Measurements from ENCODE around the gene ADAMTS2.

The ADAMTS2 gene

GRCh38 chr5:179206366-179206765 is 138.9 kb downstream of the ADAMTS2 start:
- DNase-seq (ENCODE audit: extremely low read depth, low read depth) = no peak
- no peak overlapping the region for H3K4me3 ChIP-seq (replicated peaks; ENCODE audit: low read depth, low read length)
- no peak for TF ChIP-seq CTCF (IDR thresholded peaks at IDR 0.05; ENCODE audit: low read depth, low read length, missing control alignments)

- no peak for TF ChIP-seq CTCF (IDR thresholded peaks at IDR 0.05; ENCODE audit: low read depth, low read length, missing control alignments)
- H3K4me3 ChIP-seq (replicated peaks; ENCODE audit: low read depth, low read length) = no peak overlapping the region
- no peak for DNase-seq (ENCODE audit: extremely low read depth, low read depth)
These were observed 140.0 kb downstream of the ADAMTS2 start for GRCh38 chr5:179205277-179205676.

- no peak overlapping the region for H3K4me3 ChIP-seq (replicated peaks; ENCODE audit: low read depth, low read length)
- DNase-seq (ENCODE audit: extremely low read depth, low read depth) = no peak
- TF ChIP-seq CTCF (IDR thresholded peaks at IDR 0.05; ENCODE audit: low read depth, low read length, missing control alignments) = no peak
These were observed 140.7 kb downstream of the ADAMTS2 start for GRCh38 chr5:179204572-179204971.

GRCh38 chr5:179203248-179203647 is 142.0 kb downstream of the ADAMTS2 start:
- H3K4me3 ChIP-seq (replicated peaks; ENCODE audit: low read depth, low read length) = no peak overlapping the region
- DNase-seq (ENCODE audit: extremely low read depth, low read depth) = no peak
- no peak for TF ChIP-seq CTCF (IDR thresholded peaks at IDR 0.05; ENCODE audit: low read depth, low read length, missing control alignments)

GRCh38 chr5:179201986-179202385 is 143.3 kb downstream of the ADAMTS2 start:
- no peak for TF ChIP-seq CTCF (IDR thresholded peaks at IDR 0.05; ENCODE audit: low read depth, low read length, missing control alignments)
- H3K4me3 ChIP-seq (replicated peaks; ENCODE audit: low read depth, low read length) = no peak overlapping the region
- DNase-seq (ENCODE audit: extremely low read depth, low read depth) = no peak

GRCh38 chr5:179199246-179199645 is 146.0 kb downstream of the ADAMTS2 start:
- no peak for DNase-seq (ENCODE audit: extremely low read depth, low read depth)
- H3K4me3 ChIP-seq (replicated peaks; ENCODE audit: low read depth, low read length) = no peak overlapping the region
- TF ChIP-seq CTCF (IDR thresholded peaks at IDR 0.05; ENCODE audit: low read depth, low read length, missing control alignments) = no peak

- DNase-seq (ENCODE audit: extremely low read depth, low read depth) = no peak
- H3K4me3 ChIP-seq (replicated peaks; ENCODE audit: low read depth, low read length) = no peak overlapping the region
- TF ChIP-seq CTCF (IDR thresholded peaks at IDR 0.05; ENCODE audit: low read depth, low read length, missing control alignments) = no peak
These were observed 146.4 kb downstream of the ADAMTS2 start for GRCh38 chr5:179198825-179199224.
